IPS-NIHi7 (cell line): Measurements from ENCODE around the gene CENPN.

Experiments used
- DNase-seq: peaks from one replicate; pipeline ENCODE4 v3.0.0; 2012; ENCODE audit warnings: mixed read lengths; ENCODE audit errors: extremely low spot score

The CENPN gene

DNA sequence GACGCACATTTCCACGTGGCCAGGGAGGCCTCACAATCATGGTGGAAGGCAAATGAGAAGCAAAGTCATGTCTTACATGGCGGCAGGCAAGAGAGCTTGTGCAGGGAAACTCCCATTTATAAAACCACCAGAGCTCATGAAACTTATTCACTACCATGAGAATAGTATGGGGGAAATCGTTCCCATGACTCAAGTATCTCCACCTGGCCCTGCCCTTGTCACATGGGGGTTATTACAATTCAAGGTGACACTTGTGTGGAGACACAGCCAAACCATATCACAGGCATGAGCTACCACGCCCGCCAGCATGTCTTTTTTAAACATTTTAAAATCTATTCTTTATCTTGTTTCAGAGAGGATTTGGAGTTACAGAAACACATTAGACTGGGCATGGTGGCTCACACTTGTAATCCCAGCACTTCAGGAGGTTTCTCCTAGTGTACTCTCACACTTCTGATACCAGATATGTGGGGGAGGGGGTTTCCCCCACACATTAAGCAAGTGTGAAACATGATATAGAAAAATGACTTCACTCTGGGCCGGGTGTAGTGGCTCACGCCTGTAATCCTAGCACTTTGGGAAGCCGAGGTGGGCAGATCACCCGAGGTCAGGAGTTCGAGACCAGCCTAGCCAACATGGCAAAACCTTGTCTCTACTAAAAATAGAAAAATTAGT lies 23.1 kb downstream of the CENPN start:
- DNase-seq, result no peak

DNA sequence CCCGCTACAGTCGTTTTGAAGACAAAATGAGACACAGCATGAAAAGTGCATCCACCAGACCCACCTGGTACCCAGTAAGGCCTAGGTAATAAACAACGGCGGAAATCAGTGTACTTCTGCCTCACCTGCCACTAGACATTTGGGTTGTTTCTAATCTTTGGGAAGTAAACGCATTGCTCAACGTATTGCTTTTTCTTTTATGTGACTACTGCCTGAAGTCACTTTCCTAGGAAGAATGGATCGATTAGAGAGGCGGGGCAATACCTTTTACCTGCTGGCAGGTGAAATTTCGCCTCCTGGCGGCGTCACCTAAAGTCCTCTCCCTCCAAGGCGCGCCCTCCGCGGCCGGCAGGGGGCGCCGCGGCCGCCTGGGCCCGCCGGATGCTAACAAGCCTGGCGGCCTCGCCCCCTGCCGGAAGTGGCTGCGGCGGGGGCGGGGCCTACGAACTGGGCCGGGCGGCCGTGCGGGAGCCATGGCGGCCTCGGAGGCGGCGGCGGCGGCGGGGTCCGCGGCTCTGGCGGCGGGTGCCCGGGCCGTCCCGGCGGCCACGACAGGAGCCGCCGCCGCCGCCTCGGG lies 28.5 kb downstream of the CENPN start, which contains the start of gene ATMIN:
Gene ATMIN (plus strand): TSS at position 445 of the 577 bp plus-strand sequence. CDS start 29 bp downstream, at position 474.
- peak; percentile 97 for DNase-seq

DNA sequence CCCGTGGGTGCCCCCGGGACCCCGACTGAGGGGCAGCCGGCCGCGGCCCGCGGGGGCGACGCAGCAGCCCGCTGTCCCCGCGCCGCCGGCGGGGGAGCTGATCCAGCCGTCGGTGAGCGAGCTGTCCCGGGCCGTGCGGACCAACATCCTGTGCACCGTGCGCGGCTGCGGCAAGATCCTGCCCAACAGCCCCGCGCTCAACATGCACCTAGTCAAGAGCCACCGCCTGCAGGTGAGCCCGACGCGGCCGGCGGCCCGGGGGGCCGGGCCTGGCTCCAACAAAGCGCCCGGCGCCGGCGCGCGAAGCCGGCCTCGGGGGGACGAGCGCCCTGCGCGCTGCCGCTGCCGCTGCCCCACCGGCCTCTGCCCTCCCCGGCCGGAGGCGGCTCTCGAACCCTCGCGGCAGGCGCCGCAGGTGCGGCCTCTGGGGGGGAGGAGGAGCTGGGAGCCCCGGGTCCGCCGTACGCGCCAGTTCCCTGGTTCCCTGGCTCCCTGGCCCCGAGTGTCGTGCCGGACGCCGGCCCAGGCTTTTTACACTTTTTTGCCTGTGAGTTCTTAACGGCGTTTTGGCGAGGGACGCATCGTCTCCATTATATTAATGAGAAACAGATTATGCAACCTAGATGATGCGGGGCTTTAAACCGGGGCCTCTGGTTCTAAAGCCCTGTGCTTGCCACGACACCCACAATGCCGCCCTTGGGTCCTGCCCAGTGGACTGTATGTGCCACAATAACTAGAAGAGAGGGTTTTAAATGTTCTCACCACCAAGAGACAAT lies 29.1 kb downstream of the CENPN start:
- DNase-seq, result peak; percentile 64

DNA sequence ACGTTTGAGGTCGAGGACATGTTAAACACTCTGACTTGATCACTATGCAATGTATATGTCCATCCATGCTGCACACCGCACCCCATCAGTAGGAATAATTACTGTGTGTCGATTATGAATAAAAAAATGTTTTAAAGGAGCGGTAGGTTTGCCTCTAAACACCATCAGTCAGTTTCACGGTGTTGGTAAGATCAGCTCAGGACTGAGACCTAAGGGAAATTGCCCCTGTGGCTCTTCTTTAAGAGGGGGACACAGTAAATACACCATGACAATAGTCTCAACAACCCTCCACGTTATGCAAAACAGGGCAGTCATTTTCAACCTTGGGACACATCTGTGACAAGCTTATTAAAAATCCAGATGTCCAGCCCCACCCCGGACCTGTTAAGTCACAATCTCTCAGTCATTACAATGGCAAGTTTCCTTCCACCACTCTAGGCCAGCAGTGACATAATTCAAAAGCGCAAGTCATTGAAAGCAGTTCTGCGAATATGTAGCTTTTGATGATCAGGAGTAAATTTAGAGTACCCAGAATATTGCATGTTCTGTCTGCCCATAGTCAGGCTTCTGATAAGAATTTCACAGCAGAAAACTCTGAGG lies 29.8 kb downstream of the CENPN start:
- no peak for DNase-seq

DNA sequence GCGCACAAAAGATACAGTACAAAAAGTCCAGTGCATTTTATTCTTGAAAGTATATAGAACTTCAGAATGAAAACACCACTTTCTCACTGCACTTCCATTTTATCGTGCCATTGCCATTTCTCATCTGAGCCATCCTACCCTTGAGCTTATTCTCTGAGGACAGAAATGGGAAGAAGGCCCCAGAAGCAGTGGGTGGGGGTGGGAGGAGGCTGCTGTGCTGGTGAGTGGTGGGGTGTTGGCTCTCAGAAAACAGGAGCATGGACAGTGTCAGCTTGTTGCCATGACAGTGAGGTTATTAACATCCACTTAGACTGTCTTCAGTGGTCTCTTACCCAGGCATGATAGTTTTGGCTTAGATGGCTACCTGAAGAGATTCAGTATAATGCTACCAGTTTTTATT lies 33.1 kb downstream of the CENPN start:
- DNase-seq, result no peak

DNA sequence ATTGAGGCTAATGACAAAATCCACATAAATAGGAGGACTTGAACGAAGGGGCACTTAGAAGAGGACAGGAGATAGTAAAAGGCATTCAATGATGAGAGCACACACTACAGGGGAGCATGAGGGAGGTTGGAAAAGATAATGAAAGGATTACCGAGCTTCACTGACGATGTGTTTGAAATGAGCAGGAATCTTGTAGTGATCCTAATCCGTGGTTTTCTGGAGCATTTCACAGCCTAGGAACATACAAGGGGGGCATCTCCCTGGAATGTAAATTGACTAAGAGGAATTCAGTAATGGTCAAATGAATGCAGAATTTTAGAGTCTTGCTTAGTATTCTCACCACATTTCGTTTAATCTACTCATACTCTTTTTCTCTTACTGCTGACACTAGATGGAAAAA lies 33.8 kb downstream of the CENPN start:
- no peak for DNase-seq

DNA sequence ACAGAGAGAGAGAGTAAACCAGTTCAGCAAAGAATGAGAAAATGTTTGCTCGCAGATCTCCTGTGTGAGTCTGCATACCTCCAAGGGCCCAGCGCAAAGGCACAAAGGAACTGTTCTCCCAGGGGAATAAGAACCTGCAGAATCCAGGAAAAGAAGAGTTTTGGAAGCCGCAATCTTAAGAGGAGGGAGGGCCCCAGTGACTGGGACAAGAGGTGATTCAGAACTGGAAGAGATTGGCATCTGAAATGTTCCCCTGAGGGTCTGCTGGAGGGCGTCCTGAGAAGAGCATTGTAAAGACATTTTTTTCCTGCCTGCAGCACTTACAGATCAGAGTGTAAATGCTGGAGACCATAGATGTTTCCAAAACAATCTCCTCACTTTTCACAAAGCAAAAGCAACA lies 34.7 kb downstream of the CENPN start:
- no peak for DNase-seq

DNA sequence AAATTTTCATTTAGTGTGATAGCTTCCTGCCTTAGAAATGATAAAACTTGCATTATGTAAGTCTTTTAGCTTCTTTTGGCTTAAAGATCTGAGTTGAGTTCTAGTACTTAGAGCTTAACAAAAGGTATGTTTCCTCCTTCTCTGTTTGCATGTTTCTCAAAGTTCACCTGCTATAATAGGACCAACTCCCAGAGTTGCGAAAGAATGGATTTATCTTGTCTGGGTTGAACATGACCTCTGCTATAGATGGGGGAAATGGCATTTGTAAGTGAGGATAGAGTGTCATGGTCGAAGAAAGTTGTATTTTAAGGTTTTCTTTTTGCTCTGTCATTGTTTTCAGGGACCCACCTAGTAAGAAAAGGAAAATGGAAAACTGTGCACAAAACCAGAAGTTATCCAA lies 35.8 kb downstream of the CENPN start:
- DNase-seq, result no peak

DNA sequence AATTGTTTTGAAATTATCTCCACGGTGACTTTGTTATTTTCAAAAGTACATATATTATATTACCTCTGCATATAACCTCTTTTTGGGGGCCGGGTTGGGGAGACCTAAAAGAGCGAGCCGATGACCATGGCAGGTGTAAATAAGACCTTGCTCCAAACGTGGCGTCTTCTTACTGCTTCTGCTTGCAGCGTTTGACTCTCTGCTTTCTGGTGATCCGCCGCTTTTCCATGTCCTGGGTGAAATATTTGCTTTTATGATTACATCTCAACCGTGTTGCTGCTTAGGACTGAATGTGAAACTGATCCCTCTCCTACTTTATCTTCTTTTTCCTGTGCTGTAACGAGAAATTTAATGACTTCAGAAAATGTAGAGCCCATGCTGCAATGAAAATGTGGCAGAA lies 46.7 kb downstream of the CENPN start:
- DNase-seq, result no peak

DNA sequence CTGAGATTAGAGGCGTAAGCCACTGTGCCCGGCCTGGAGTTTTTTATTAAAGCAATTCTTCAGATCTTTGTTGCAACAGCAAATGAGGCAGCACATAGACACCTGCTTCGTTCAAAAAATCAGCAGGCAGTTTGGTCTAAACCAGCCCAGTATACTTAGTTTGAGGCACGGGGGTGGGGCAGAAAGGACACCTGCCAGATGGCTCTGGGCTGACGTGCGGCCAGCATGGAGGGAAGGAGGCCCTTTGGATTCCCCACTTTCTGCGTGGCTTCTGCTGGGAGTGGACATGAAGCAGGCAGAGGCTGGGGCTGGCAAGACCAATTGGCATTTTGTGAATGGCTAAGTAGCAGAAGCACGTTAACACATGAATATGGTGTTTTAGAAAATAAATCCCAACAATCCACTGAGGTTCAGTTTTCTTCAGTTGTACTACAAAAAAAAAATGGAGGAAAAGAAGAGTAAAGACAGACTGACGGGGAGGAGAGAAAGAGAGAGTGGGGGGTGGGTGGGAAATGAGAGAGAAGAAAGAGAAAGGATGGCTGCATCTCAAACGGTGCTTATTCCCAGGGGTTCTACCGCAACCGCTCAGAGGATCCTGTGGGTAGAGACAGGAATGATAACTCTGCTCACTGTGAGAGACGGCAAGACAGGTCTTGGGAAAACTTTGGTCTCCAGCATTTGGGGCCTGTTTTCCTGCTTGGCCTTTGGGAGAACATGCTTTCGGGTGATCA lies 53.7 kb downstream of the CENPN start:
- DNase-seq, result no peak

DNA sequence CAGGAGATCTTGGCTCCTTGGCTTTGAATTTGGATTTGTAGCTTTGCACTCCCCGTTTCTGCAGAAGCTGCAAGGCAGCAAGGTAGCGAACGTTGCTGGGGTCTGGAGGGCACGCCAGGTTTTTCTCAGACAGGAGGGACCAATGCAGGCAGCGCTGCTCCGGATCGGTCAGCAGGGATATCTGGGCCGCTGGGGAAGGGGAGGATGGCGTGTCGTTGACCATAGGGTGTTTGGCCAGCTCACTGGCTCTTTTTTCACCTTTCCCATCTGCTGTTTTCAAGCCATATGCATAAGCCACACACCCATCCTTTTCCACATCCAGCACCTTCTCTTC lies 54.3 kb downstream of the CENPN start:
- no peak for DNase-seq

DNA sequence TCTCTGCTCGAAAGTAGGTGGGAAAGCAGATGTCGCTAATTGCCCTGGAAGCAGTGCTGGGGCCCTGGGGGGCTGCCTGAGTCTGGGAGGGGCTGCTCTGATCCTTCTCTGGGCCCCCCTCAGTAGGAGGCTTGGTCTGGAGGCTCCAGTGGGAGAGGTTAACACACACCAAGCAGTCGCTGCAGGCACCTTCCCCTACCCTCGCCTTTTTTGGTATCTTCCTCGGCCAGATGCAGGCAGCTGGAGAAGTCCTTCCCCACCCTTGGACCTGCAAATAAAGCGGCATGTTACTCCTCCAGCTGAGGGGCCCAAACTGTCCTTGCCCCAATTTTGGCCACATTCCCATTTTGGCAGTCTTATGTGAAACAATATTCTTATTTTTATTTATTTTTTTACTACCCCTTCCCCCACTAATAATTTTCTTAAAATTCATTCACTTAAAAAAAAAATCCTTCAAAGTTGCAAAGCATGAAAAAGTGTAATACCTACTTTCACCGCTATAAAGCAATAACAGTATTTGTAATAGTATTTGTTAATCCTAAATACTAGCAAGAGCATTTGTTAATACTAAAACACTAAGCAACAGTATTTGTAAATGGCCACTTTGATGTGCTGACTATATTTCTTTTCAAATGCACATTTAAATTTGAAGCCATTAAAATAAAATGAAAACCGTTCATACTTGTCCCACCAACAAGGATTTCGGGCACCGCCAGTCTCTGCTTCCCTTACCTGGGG lies 55.0 kb downstream of the CENPN start:
- no peak for DNase-seq

DNA sequence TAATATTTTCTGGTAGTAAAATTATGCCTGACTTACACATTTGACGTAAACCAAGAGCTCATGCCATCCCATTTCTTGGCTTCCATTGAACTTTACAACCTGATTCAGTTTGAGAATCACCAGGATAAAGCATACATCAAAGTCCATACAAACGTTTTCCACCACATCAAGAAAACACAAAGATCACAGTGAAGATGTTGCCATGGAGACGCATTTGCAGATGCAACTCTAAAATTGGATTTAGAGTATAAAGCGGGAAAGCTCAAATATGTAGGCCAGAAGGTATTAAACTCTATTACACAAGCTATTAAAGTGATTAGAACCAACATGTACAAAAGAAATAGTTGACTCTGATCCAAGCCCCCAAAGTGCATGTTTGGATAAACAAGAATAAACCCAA lies 59.7 kb downstream of the CENPN start:
- no peak for DNase-seq

DNA sequence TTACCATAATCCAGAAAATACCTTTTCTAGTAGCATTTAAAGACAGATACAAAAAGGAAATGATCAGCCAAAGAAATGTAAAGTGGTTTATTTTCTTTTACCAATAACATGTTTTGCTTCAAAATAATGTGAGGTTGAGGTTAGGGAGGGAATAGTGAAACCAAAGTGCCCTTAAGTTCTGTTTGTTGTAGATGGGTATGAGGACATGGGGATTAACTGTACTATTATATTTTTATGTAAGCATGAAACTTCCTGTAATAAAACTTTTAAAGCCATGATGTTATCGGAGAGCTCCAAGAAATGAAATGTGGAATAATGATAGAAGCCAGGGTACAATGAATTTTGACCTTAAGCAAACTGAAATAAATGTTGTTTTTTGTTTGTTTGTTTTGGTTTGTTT lies 60.2 kb downstream of the CENPN start:
- DNase-seq, result no peak

DNA sequence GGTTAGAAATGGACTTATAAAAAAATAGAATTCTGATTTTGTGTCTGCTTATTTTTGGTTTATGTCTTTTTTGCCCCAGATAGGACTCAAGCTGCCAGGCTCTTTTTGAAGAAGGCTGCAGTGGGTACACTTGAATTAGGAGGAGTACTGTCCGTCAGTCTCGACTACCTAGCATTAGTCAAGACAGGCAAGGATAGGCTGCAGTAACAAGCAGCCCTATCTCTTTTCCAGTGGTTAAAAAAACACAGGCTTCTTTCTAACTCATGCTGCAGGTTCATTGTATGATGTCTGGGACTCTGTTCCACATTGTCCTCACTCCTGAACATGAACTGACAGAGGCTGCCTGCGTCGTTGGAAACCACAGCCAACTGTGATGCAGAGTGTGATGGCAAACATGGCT lies 62.0 kb downstream of the CENPN start:
- no peak for DNase-seq

DNA sequence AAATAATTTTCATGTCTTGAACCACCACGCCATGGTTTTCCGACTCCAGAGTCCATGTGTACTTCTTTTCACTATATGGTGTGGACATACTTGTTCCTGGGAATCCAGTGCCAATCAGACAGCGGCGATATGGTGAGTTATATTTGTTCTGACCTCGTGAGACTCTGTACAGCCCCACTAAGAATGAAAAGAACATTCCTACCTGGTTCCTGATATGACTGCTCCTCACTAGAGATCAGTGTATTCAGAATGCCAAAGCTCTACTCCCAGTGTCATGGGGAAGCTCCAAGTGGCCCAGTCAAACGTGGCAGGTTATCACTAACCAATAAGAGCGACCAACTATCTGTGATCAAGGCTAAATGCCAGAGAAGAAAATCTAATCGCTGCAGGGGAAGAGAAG lies 64.0 kb downstream of the CENPN start:
- no peak for DNase-seq

DNA sequence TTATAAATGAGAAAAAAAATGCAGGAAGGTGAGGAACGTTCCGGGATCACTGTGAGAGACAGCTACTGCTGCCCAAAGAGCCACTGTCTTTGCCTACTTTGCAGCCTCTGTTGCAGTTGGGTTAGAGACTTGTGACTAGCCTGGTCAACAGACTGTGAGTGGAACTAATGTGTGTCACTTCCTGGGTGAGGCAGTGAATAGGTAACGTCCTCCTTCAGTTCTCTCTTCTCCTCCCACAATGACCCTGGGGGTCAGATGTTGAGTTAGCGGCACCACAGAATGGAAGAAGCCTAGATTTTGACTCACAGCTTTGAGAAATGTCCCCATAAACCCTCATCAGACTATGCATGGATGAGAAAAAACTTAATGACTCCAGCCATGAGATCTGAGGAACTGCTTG lies 64.8 kb downstream of the CENPN start:
- DNase-seq, result no peak

DNA sequence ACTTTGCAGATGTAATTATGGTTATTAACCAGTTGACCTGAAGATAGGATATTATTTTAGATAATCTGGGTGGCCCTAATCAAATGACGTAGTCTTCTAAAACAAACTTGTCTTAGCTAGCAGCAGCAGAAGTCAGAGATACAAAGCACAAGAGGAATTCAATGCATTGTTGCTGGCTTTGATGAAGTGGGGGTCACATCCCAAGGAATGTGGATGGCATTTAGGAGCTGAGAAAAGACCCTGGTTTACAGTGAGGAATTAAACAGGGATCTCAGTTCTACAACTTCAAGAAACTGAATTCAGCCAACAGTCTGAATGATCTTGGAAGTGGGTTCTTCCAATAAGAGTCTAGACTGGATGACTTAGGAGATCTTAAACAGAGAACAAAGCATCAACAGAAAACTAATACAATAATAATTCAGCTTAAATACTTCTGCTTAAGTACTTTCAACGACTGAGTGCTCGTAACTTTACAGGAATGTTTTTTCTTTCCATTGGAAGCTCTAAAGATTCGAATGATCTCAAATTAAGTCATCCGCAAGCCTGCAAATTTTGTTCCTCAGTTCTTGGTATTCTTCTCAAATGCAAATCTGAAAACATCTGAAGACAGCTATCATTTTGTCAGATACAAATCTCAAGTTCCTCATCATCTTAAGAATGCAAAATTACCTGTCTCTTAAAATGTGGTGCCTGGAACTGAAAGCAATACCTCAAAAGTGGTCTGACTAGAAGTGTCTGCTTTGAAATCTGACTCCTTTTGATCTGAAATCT lies 66.7 kb downstream of the CENPN start:
- no peak for DNase-seq

DNA sequence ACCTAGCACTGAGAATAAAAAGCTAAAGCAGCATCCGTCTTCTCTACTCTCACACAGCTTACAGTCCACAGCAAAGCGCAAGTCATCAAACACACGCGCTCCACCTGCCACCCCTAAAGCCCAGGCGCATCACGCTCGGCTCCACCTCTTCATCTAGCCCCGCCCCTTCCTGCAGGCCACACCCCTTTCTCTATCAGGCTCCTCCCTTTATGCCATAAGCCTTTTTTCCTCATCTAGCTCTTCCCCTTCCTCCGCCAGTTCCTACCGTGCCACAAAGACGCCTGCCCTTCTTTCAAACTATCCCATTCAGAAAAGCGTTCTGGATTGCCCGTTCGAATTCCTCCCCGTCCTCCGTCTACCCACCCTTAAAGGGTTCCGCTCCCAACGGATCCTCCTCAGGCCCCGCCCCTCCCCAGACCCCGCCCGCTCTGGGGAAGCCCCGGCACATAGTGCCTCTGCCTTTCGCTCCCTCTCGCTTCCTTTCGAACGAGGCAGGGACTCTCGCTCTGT lies 69.6 kb downstream of the CENPN start:
- peak; percentile 84 for DNase-seq
